Fibroblast of lung (primary cell): ENCODE measurements around the gene VTI1B. TPM values are rescaled to one million over a fixed set of nuclear protein-coding genes. Genes with fewer than 3 reads are reported as not detected.

Experiments used
- DNase-seq, 2 donors: peaks; one replicate each; pipeline versions ENCODE4 v3.0.0 to v3.0.0-alpha.2; 2010; ENCODE audit warnings: low read depth in 2 of 2
- H2AFZ ChIP-seq: 2 replicates; pipeline ENCODE4 v1.5.1; 2012; ENCODE audit warnings: low read length, control low read depth, inconsistent platforms
- H3K27ac ChIP-seq: 2 replicates; pipeline ENCODE4 v1.5.1; 2011; ENCODE audit warnings: low read length, control low read depth; ENCODE audit not compliant: insufficient read depth
- H3K27me3 ChIP-seq: 2 replicates; pipeline ENCODE4 v1.5.1; 2011; ENCODE audit warnings: mild to moderate bottlenecking, low read length; ENCODE audit not compliant: control insufficient read depth, insufficient read depth
- H3K36me3 ChIP-seq: 2 replicates; pipeline ENCODE4 v1.5.1; 2011; ENCODE audit warnings: low read length; ENCODE audit not compliant: control insufficient read depth, insufficient read depth
- H3K4me1 ChIP-seq: 2 replicates; pipeline ENCODE4 v1.5.1; 2011; ENCODE audit warnings: low read length; ENCODE audit not compliant: control insufficient read depth, insufficient read depth; ENCODE audit errors: extremely low read depth
- H3K4me2 ChIP-seq: 2 replicates; pipeline ENCODE4 v1.5.1; 2011; ENCODE audit warnings: low read length, control low read depth; ENCODE audit not compliant: insufficient read depth; ENCODE audit errors: extremely low read depth
- H3K4me3 ChIP-seq, 4 experiments: fragments of 200-600 bp in 1 of 4; sonication (generic) in 1 of 4; replicated peaks in 1 of 4; 2 replicates each; pipeline ENCODE4 v1.5.1; 2011 to 2016; ENCODE audit warnings: low read length in 4 of 4, low read depth in 3 of 4, mild to moderate bottlenecking in 3 of 4, control low read depth in 2 of 4, inconsistent platforms in 1 of 4, mixed read lengths in 1 of 4; ENCODE audit not compliant: insufficient read depth in 1 of 4; ENCODE audit errors: control extremely low read depth in 1 of 4
- H3K79me2 ChIP-seq: 2 replicates; pipeline ENCODE4 v1.5.1; 2012; ENCODE audit warnings: mild to moderate bottlenecking, low read length, inconsistent platforms; ENCODE audit not compliant: control insufficient read depth, insufficient read depth
- H3K9ac ChIP-seq: 2 replicates; pipeline ENCODE4 v1.5.1; 2011; ENCODE audit warnings: mild to moderate bottlenecking, low read length, control low read depth; ENCODE audit not compliant: insufficient read depth
- H3K9me3 ChIP-seq: 2 replicates; pipeline ENCODE4 v1.5.1; 2012; ENCODE audit warnings: low read depth, low read length; ENCODE audit not compliant: control insufficient read depth, insufficient read depth
- H4K20me1 ChIP-seq: 2 replicates; pipeline ENCODE4 v1.5.1; 2011; ENCODE audit warnings: low read length; ENCODE audit not compliant: control insufficient read depth, insufficient read depth; ENCODE audit errors: extremely low read depth
- EZH2 ChIP-seq: IDR thresholded peaks from 2 replicates; pipeline ENCODE4 v1.5.1; 2012; ENCODE audit warnings: low read length, control low read depth, mild to moderate bottlenecking; ENCODE audit errors: missing control alignments
- polyA plus RNA-seq, 2 donors: library from polyadenylated mRNA; depleted of rRNA in 1 of 2; stranded (reverse) in 1 of 2; unstranded in 1 of 2; fragments of >200 nt; gene quantifications; 2 replicates each; pipeline ENCODE4 v1.2.1, GENCODE V29; 2011 to 2012; ENCODE audit warnings: missing spikeins in 1 of 2
- total RNA-seq: library from RNA; depleted of rRNA; stranded (reverse); fragments of >200 nt; gene quantifications from 2 replicates; pipeline ENCODE4 v1.2.1, GENCODE V29; 2014
- TF ChIP-seq, protein P1 (sequence below), 2 donors: IDR thresholded peaks in 1 of 2; conservative IDR thresholded peaks in 1 of 2; 1 replicate in 1 of 2; 2 replicates in 1 of 2; pipeline ENCODE4 v1.5.1; 2011 to 2012; ENCODE audit warnings: low read length in 2 of 2, control low read depth in 1 of 2, inconsistent platforms in 1 of 2, low read depth in 1 of 2, mild to moderate bottlenecking in 1 of 2

VTI1B gene
- total and polyA plus RNA-seq, 2 donors (not counting 1 experiment from before 2014, with no cell fraction given): 67.9 to 89.8 TPM

DNA sequence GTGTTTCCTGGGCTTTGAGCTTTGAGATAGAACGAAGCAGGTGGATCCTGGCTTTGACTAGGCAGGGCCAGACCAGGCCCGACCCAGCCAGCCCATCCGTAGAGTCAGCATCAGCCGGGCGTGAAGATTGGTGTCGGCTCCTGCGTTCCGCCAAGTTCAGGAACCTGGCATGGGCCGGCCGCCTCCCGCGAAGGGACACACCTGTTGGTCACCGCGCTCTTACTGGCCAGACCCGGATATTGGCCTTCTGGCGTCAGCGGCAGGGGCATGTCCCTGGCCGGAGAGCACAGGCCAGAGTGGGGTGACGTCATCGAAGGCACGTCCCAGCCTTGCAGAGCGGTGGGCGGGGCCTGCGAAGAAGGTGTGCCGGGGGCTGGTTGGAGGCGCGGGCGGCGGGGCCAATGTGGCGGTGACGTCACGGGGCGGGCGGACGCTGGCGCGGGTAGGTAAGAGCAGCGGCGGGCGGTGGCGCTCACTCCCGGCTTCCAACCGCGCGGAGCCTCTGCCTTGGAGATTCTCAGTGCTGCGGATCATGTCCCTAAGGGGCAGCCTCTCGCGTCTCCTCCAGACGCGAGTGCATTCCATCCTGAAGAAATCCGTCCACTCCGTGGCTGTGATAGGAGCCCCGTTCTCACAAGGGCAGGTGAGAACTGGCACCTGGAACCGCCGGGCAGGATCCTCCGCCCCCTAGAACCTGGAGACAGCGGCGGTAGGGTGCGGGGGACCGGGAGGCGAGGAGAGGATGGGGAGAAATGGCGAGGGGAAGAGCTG is 54.8 kb downstream of the VTI1B start, which contains the start of gene ARG2:
TSS of gene ARG2 (plus strand) at position 475 of the 771 bp plus-strand sequence. CDS start at position 533, 58 bp downstream.
- Histone ChIP-seq H3K36me3 (no peaks in the 10 kb centered on the region), H3K27ac (peak within 1 kb of the TSS; percentile 78), H3K9ac (peak within 1 kb of the TSS; percentile 80), H3K27me3 (peaks cover 7% of the 10 kb centered on the region), H3K4me3 (peak within 1 kb of the TSS; percentile 66 to 73 (median 72)), H4K20me1 (no peaks in the 10 kb centered on the region), H3K79me2 (no peaks in the 10 kb centered on the region), H3K9me3 (no peaks in the 10 kb centered on the region), H3K4me2 (peak within 1 kb of the TSS; percentile 97), H3K4me1 (peaks cover 13% of the 10 kb centered on the region), H2AFZ (peak within 1 kb of the TSS; percentile 86)
- DNase-seq: peak; percentile 91 to 92
- TF ChIP-seq, protein P1, sequence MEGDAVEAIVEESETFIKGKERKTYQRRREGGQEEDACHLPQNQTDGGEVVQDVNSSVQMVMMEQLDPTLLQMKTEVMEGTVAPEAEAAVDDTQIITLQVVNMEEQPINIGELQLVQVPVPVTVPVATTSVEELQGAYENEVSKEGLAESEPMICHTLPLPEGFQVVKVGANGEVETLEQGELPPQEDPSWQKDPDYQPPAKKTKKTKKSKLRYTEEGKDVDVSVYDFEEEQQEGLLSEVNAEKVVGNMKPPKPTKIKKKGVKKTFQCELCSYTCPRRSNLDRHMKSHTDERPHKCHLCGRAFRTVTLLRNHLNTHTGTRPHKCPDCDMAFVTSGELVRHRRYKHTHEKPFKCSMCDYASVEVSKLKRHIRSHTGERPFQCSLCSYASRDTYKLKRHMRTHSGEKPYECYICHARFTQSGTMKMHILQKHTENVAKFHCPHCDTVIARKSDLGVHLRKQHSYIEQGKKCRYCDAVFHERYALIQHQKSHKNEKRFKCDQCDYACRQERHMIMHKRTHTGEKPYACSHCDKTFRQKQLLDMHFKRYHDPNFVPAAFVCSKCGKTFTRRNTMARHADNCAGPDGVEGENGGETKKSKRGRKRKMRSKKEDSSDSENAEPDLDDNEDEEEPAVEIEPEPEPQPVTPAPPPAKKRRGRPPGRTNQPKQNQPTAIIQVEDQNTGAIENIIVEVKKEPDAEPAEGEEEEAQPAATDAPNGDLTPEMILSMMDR (conservative IDR thresholded peaks at IDR 0.05 in 1 of 2, IDR thresholded peaks at IDR 0.05 in 1 of 2; ENCODE audit: low read depth in 1 of 2, low read length in 2 of 2): no peak
- no peak for TF ChIP-seq EZH2

DNA sequence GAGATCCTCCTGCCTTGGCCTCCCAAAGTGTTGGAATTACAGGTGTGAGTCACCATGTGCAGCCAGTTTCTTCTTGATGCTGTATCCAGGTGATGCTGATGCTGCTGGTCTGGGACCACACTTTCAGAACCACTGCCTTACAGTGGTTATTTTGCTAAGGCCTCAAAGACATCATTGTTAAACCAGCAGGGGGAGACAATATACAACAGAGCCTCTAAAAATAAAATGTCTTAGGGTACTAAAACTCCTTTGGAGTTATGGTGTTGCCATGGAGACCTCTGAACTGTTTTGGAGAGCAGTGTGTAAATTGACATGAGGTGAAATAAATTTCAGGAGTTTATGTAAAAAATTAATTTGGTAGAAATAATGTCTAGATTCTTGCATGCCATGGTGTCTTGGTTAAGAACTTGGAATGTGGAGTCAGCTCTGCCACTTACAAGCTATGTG is 55.8 kb downstream of the VTI1B start:
- H3K27me3 ChIP-seq: peaks cover 11% of the 10 kb centered on the region
- peaks cover 13% of the 10 kb centered on the region for H3K4me1 ChIP-seq
- no peak overlapping the region for H3K4me3 ChIP-seq
- no peaks in the 10 kb centered on the region for H3K9me3 ChIP-seq
- no peaks in the 10 kb centered on the region for H4K20me1 ChIP-seq
- no peak for TF ChIP-seq EZH2
- TF ChIP-seq, protein P1 (conservative IDR thresholded peaks at IDR 0.05 in 1 of 2, IDR thresholded peaks at IDR 0.05 in 1 of 2; ENCODE audit: low read depth in 1 of 2, low read length in 2 of 2): peak; percentile 70 to 74
- H2AFZ ChIP-seq: no peak overlapping the region
- no peaks in the 10 kb centered on the region for H3K36me3 ChIP-seq
- H3K9ac ChIP-seq: no peak overlapping the region
- DNase-seq: peak; percentile 71 to 86
- H3K27ac ChIP-seq: peak overlapping the region; percentile 78
- H3K4me2 ChIP-seq: no peak overlapping the region
- H3K79me2 ChIP-seq: no peaks in the 10 kb centered on the region

DNA sequence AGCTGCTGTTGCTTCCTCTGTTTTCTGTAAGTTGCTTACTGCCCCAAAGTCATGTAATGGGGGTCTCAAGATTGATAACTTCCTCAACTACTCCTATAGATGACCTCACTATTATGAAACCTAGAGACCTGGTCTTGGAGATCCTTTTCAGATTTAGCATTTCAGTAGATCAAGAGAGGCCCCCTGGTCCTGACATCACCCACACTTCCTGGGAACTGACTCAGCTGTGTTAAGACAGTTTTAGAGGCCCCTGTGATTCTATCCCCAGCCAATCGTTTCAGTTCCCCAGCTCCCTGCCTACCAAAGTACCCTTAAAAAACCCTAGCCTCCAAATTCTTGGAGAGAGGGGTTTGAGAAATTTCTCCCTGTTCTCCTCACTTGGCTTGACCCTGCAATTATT is 63.9 kb downstream of the VTI1B start:
- no peak overlapping the region for H3K27ac ChIP-seq
- DNase-seq: no peak
- H3K79me2 ChIP-seq: no peaks in the 10 kb centered on the region
- H3K36me3 ChIP-seq: no peaks in the 10 kb centered on the region
- H2AFZ ChIP-seq: no peak overlapping the region
- TF ChIP-seq, protein P1 (conservative IDR thresholded peaks at IDR 0.05 in 1 of 2, IDR thresholded peaks at IDR 0.05 in 1 of 2; ENCODE audit: low read depth in 1 of 2, low read length in 2 of 2): no peak
- no peak for TF ChIP-seq EZH2
- H3K9me3 ChIP-seq: no peaks in the 10 kb centered on the region
- H3K27me3 ChIP-seq: peaks cover 17% of the 10 kb centered on the region
- no peaks in the 10 kb centered on the region for H3K4me1 ChIP-seq
- no peak overlapping the region for H3K9ac ChIP-seq
- H4K20me1 ChIP-seq: no peaks in the 10 kb centered on the region
- no peak overlapping the region for H3K4me2 ChIP-seq
- no peak overlapping the region for H3K4me3 ChIP-seq
